GM18505 (cell line): ENCODE data around the gene SPRR1A.

Experiments used
- ATAC-seq: cut with Tn5 transposase; IDR thresholded peaks from one replicate; pipeline ENCODE4 v1.9.1; 2021; ENCODE audit not compliant: unreplicated experiment
- POLR2A ChIP-seq: IDR thresholded peaks from 4 replicates; pipeline ENCODE4 v1.6.1; 2011; ENCODE audit warnings: borderline replicate concordance; ENCODE audit not compliant: insufficient read depth, insufficient read length; ENCODE audit errors: extremely low read depth

SPRR1A gene

DNA sequence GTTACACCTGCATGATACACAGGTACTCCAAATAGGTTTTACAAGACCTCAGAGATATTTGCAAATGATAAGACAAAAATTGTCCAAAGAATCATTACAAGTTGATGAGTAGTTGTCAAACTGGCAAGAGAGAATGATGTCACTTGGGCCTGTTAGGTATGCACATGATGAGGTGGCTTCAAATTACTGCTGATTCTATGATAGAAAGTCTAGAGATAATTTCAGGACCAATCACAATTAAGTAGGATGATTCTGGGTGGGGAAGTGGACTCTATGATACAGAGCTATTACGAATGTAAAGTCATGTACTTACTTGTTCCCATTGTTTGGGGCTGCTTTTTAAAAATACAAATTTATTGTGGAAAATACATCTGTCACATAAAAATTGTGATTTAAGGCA lies 41.9 kb downstream of the SPRR1A start:
- no peak for TF ChIP-seq POLR2A
- ATAC-seq: no peak

DNA sequence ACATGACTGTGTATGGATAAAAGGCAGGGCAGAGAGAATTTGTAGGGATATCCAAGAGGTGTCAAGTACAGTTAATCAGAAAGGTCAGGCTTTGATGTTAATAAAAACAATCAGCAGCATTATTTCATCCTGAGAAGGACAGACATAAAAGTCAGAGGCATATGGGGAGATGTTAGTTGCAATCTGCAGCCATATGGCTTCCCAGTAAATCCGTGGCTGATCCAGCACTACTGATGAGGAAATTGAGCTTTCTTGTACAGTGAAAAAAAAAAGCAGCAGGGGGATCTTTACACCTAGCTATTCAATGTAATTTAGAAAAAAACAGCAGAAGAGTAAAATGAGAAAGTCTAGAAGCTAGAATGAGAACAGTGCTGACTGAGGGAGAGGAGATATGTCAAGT lies 44.9 kb downstream of the SPRR1A start:
- TF ChIP-seq POLR2A: no peak
- no peak for ATAC-seq

DNA sequence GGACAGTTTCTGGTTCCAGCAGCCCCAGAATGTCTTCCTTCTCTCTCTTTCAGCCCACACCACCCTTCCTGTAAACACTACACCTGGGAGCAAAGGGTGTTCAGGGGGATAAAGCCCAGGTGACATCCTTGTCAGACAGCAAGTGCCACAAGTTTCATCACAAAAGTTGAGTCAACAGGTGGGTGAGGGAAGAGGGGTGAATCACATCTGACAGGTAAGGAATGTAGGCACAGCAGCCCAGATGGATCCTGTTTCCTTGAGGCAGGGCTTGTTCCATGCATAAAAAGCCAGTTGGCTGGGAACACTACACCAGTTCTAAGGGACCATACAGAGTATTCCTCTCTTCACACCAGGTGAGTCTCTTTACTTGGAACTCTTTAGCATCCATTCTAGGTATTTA lies 47.0 kb downstream of the SPRR1A start, which contains the start of gene SPRR1B:
SPRR1B (plus strand) TSS at position 309 of the 400 bp plus-strand sequence. CDS start 1,143 bp downstream, outside the sequence.
- no peak for ATAC-seq
- TF ChIP-seq POLR2A: no peak

DNA sequence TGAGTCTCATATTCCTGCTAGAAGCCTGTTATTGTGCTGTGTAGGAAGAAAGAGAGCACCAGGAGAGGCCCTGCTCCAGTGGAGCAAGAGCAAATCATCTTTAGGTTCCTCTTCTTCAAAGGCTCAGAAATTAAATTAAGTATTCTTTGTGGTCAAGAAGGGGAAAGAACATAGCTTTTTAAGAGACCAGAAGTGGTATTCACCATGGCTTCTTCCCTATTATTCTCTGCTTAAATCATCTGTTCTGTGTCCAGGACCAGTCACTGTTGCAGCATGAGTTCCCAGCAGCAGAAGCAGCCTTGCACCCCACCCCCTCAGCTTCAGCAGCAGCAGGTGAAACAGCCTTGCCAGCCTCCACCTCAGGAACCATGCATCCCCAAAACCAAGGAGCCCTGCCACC lies 48.2 kb downstream of the SPRR1A start:
- no peak for ATAC-seq
- no peak for TF ChIP-seq POLR2A

DNA sequence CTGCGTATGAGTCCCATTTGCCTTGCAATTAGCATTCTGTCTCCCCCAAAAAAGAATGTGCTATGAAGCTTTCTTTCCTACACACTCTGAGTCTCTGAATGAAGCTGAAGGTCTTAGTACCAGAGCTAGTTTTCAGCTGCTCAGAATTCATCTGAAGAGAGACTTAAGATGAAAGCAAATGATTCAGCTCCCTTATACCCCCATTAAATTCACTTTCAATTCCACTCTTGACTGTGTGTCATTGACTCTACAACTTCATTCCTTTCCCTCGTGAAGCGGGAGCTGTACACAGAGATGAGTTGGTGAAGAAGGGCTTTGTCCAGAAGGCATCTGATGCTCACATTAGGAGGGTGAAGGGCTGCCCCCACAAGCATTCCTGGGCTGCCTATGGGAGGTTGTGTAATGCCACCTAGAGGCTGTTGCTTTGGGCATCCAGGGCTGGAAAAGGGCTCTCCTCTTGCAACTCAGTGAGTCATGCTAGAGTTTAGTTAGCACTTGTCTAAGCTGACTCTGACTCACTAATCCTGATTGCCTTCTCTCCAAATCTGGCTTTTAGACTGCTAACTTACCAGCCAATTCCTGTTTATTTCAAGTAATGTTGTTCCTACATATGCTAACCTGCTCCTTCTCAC lies 48.9 kb downstream of the SPRR1A start:
- ATAC-seq: no peak
- TF ChIP-seq POLR2A: no peak

DNA sequence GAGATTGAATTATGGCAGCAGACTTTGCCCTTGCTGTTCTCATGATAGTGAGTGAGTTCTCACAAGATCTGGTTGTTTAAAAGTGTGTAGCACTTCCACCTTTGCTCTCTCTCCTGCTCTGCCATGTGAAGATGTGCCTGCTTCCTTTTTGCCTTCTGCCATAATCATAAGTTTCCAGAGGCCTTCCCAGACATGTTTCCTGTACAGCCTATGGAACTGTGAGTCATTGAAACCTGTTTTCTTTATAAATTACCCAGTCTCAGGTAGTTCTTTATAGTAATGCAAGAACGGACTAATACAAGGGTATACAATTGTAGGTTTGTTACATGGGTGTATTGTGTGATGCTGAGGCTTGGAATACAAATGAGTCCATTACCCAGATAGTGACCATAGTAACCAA lies 51.3 kb downstream of the SPRR1A start:
- no peak for ATAC-seq
- no peak for TF ChIP-seq POLR2A
